Measurements from ENCODE around the gene CBARP. TPM values are rescaled to one million over a fixed set of nuclear protein-coding genes. Genes with fewer than 3 reads are reported as not detected.

CBARP gene
- total and polyA plus RNA-seq, 9 of the 15 experiments (the other 6 are each of a cell fraction or from before 2014, with no cell fraction given) = 0.03 to 8.9 (median 1.2) TPM; not detected in 1

DNA sequence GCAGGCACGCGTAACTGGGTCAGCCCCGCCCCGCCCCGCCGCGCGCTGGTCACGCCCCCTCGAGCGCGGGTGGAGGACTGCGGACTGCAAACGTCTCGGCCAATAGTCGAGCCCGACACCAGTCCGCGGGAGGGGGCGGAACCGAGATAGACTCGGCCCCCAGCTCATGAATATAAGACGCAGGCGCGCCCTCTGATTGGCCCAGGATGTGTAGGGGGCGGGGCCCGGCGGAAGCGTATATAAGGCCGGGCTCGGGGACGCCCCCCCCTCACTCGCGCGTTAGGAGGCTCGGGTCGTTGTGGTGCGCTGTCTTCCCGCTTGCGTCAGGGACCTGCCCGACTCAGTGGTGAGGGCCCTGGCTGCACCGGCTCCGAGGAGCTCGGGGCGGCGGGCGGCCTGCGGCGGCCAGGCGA, 31.3 kb upstream of the CBARP start, which contains the start of gene CIRBP (continued):
- peak; percentile 91 for TF ChIP-seq PML (IDR thresholded peaks at IDR 0.05; ENCODE audit: low read length)
- TF ChIP-seq RBM14 (IDR thresholded peaks at IDR 0.05; ENCODE audit: borderline replicate concordance, insufficient read depth, low read depth, low read length) = 0 out of 2 replicates have a peak, but pooled peaks have one; percentile 62
- no peak for TF ChIP-seq FOXJ2 (tag; IDR thresholded peaks at IDR 0.05)
- TF ChIP-seq, protein P1, sequence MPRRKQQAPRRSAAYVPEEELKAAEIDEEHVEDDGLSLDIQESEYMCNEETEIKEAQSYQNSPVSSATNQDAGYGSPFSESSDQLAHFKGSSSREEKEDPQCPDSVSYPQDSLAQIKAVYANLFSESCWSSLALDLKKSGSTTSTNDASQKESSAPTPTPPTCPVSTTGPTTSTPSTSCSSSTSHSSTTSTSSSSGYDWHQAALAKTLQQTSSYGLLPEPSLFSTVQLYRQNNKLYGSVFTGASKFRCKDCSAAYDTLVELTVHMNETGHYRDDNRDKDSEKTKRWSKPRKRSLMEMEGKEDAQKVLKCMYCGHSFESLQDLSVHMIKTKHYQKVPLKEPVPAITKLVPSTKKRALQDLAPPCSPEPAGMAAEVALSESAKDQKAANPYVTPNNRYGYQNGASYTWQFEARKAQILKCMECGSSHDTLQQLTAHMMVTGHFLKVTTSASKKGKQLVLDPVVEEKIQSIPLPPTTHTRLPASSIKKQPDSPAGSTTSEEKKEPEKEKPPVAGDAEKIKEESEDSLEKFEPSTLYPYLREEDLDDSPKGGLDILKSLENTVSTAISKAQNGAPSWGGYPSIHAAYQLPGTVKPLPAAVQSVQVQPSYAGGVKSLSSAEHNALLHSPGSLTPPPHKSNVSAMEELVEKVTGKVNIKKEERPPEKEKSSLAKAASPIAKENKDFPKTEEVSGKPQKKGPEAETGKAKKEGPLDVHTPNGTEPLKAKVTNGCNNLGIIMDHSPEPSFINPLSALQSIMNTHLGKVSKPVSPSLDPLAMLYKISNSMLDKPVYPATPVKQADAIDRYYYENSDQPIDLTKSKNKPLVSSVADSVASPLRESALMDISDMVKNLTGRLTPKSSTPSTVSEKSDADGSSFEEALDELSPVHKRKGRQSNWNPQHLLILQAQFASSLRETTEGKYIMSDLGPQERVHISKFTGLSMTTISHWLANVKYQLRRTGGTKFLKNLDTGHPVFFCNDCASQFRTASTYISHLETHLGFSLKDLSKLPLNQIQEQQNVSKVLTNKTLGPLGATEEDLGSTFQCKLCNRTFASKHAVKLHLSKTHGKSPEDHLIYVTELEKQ (CRISPR knock-in tag; IDR thresholded peaks at IDR 0.05) = no peak
- TF ChIP-seq FOXM1 (IDR thresholded peaks at IDR 0.05; ENCODE audit: low read depth) = no peak
- 0 out of 2 replicates have a peak, but pooled peaks have one; percentile 39 for TF ChIP-seq FOXM1 (CRISPR knock-in tag; IDR thresholded peaks at IDR 0.05; ENCODE audit: low read depth)
- peak; percentile 98 for TF ChIP-seq SUPT5H (IDR thresholded peaks at IDR 0.05)
- TF ChIP-seq BHLHE40 (IDR thresholded peaks at IDR 0.05; ENCODE audit: low read length) = peak; percentile 68; the same call in 1 of the 2 replicates
- TF ChIP-seq SP2 (IDR thresholded peaks at IDR 0.05; ENCODE audit: extremely low read depth, low read depth, low read length, poor library complexity, severe bottlenecking) = peak; percentile 19
- peak; percentile 85; the same call in 1 of the 2 replicates for TF ChIP-seq SRSF1 (IDR thresholded peaks at IDR 0.05; ENCODE audit: low read depth, low read length)
- TF ChIP-seq, protein P2, sequence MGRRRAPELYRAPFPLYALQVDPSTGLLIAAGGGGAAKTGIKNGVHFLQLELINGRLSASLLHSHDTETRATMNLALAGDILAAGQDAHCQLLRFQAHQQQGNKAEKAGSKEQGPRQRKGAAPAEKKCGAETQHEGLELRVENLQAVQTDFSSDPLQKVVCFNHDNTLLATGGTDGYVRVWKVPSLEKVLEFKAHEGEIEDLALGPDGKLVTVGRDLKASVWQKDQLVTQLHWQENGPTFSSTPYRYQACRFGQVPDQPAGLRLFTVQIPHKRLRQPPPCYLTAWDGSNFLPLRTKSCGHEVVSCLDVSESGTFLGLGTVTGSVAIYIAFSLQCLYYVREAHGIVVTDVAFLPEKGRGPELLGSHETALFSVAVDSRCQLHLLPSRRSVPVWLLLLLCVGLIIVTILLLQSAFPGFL (CRISPR knock-in tag; IDR thresholded peaks at IDR 0.05) = peak; percentile 79; the same call in 1 of the 2 replicates
- TF ChIP-seq ZNF263 (CRISPR knock-in tag; IDR thresholded peaks at IDR 0.05; ENCODE audit: borderline replicate concordance) = peak; percentile 5; the same call in 1 of the 2 replicates
- TF ChIP-seq TAF1 (IDR thresholded peaks at IDR 0.05; ENCODE audit: control insufficient read depth, extremely low read depth, insufficient read depth, low read length, severe bottlenecking) = peak; percentile 94
- peak; percentile 99 for TF ChIP-seq POLR2A (conservative IDR thresholded peaks at IDR 0.05)
- TF ChIP-seq GATAD2A (IDR thresholded peaks at IDR 0.05) = no peak
- TF ChIP-seq, protein P3, sequence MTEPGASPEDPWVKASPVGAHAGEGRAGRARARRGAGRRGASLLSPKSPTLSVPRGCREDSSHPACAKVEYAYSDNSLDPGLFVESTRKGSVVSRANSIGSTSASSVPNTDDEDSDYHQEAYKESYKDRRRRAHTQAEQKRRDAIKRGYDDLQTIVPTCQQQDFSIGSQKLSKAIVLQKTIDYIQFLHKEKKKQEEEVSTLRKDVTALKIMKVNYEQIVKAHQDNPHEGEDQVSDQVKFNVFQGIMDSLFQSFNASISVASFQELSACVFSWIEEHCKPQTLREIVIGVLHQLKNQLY (CRISPR knock-in tag; conservative IDR thresholded peaks at IDR 0.05) = no peak
- peak; percentile 70 for TF ChIP-seq PCBP1 (IDR thresholded peaks at IDR 0.05; ENCODE audit: low read depth, low read length, poor library complexity, severe bottlenecking)
- TF ChIP-seq ZNF384 (IDR thresholded peaks at IDR 0.05; ENCODE audit: low read depth, low read length) = no peak
- 0 out of 2 replicates have a peak, but pooled peaks have one; percentile 13 for TF ChIP-seq SREBF1 (IDR thresholded peaks at IDR 0.05; ENCODE audit: borderline replicate concordance, low read depth, low read length)
- TF ChIP-seq POLR2B (IDR thresholded peaks at IDR 0.05; ENCODE audit: low read depth, partially characterized antibody) = peak; percentile 95
- no peak for TF ChIP-seq SMAD2 (IDR thresholded peaks at IDR 0.05; ENCODE audit: low read depth, low read length)
- peak; percentile 62 for TF ChIP-seq CTBP1 (IDR thresholded peaks at IDR 0.05; ENCODE audit: borderline replicate concordance)
- no peak for TF ChIP-seq MEF2A (IDR thresholded peaks at IDR 0.05; ENCODE audit: control insufficient read depth, low read depth, low read length)
- peak; percentile 98 for TF ChIP-seq GTF2E2 (tag; IDR thresholded peaks at IDR 0.05)
- no peak for TF ChIP-seq ILK (tag; IDR thresholded peaks at IDR 0.05; ENCODE audit: borderline replicate concordance, low read depth)
- TF ChIP-seq FOS (IDR thresholded peaks at IDR 0.05; ENCODE audit: extremely low read depth, insufficient read length) = peak; percentile 44

Measured in K562 (cell line).